Measurements from ENCODE around the gene SLC12A5.

GRCh38 chr20:46084805-46085178 lies 55.8 kb downstream of the SLC12A5 start:
- no peak for TF ChIP-seq CTCF (IDR thresholded peaks at IDR 0.05)
- no peak for TF ChIP-seq POLR2A (IDR thresholded peaks at IDR 0.05)

Data from right lobe of liver (tissue), 4 donors.